ENCODE data around the gene ABHD16A.
A peak's percentile ranks its signal among the peaks of the same experiment; 100 is the strongest.

The ABHD16A gene

GRCh38 chr6:31660381-31661261 lies 42.5 kb downstream of the ABHD16A start, which contains the start of gene C6orf47:
TSS of gene C6orf47 (minus strand) at chr6:31660778. CDS start at chr6:31659947, 831 bp downstream.
- DNase-seq: peak; percentile 77

DNA sequence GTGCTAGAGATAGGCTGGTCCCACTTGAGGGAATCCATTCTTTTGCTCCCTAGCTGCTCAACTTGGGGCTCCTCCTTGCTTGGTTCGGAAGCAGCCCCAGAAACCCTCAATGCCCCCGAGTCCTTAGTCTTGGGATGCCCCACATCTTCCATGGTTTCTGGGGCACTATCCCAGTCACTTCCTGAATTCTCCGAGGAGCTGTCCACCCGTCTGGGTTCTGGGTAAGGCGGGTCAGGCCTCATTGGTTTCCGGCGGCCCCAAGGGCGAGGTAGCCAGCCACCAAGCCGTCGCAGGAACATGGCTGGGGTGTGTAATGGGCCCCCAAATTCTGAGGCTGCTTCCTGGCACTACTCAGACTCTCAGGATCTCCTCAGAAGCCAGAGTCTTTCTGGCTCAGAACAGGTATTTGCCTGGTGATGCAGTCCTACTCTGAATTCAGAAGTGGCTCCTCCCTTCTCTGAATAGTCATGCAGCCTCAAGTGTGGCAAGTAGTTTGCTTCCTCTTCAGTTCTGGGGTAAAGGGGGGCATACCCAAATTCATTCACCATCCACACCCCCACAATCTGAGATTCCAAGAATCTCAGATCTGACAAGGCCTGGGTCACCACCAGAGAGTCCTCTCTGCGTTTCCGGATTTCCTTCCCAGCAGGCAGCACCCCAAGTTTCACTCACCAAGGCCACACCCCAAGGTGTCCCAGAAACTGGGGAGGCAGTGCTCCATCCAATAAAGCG lies 43.3 kb downstream of the ABHD16A start:
- DNase-seq: no peak

DNA sequence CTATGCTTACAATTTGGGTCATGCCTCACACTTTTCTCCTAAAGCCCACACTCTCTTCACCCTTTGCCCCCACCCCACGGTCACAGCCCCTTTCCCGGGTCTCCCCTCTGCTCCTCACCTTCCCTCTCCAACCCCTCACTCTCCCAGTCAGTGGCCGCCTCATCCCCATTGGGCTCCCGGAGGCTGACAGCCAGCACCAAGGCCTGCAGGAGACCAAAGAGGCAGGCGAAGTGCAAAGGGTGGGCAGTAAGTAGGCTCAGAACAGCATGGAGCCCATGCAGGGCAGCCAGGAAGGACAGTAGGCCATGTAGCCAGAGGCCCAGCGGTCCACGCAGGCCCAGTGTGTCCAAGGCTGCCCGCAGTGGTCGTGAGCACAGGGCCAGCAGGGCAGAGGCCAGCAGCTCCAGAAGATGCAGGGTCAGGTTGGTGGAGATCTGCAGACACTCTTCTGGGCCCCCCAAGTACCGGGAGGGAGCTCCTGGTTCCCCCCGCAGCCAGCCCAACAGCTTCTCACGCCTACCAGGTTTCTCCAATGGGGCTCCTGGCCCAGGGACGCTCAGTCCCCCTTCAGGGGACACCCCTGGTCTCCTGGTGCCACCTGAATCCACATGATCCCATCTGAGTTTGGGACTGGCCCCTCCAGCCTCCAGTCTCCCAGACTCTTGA lies 44.0 kb downstream of the ABHD16A start:
- DNase-seq: no peak

DNA sequence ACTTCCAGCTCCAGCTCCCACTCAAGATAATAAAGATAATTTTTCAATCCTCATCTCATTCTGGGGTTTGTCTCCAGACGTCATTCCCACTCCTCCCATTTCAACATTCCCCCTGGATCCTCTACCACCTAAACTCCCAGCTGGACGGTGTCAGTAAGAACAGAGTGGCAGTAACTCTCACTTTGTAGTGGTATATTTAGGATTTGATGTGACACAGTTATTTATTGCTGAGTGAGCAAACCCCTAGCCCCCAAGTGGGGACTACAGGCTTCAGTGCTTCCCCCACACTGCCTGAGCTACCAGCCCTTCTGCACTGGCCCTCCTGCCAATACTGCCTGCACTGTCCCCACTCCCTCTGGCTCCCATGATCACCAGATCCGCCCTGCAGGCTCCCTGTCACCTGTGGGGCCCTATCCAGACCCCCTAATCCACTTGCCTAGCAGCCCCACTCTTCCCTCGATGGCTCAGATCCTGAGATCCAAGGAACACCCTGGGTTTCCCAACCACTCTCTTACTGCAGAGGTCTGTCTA lies 44.9 kb downstream of the ABHD16A start:
- no peak for DNase-seq

DNA sequence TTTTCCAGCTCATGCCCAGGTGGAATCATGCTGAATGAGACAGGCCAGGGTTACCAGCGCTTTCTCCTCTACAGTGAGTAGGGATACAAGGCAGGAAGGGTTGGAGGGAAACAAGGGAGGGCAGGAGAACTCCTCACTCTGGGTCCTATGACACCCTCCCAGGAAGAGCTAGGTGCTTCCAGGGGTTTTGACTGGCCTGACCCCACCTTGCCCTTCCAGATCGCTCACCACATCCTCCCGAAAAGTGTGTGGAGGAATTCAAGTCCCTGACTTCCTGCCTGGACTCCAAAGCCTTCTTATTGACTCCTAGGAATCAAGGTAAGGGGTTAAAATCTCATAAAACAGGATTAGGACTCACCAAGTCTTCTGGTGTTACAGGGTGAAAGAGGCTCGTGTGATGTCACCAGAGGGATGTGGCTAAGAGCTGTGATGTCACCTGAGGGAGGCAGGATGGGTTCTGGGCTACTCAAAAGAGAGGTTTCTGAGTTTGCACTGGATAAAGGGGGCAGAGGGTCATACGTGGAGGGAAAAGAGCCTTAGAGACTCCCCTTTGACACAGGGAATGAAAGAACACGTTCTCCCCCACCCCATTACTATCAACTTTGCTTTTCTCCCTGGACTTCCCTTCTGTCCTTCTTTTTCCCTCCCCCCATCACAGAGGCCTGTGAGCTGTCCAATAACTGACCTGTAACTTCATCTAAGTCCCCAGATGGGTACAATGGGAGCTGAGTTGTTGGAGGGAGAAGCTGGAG lies 45.5 kb downstream of the ABHD16A start:
- DNase-seq: peak; percentile 18

DNA sequence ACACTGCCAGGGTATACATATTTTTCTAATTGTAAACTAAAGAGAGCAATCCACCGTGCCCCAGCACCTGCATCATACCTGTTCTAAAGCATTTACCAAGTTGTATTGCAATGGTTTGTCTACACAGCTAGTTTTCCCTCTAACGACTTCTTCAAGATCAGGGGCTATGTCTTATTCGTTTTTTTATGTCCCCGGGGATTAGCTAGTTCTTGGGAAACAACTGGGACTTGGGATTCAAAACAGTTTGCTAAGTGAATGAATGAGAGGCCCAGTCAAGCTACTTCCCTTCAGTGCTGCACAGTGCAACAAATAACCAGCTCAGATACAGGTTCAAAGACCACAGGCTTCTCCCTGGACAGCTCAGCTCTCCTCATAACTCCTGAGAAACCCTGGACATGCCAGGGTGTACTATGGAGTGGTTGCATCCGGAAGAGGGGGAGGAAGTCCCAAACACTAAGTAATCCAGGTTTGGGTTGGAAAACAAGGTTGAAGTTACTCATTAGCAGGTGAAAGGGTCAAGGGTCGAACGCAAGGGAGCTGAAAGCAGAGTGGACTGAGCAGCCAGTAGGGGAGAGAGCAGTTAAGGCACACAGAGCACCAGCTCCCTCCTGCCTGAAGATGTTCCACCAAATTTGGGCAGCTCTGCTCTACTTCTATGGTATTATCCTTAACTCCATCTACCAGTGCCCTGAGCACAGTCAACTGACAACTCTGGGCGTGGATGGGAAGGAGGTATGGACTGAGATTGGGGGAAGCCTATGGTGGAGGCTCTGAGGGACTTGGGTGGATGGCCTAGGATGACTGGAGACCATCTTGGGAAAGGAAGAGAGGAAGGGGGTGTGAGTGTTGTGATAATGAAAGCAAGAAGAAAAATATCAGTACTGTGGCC lies 47.5 kb downstream of the ABHD16A start, which contains the start of gene APOM:
APOM (plus strand) TSS at position 546 of the 889 bp plus-strand sequence; CDS start at position 619, 73 bp downstream.
- no peak for DNase-seq

- DNase-seq: no peak
Observed at GRCh38 chr6:31654574-31655348, 48.4 kb downstream of the ABHD16A start.

GRCh38 chr6:31652925-31653724 lies 50.0 kb downstream of the ABHD16A start:
- DNase-seq: peak; percentile 88

DNA sequence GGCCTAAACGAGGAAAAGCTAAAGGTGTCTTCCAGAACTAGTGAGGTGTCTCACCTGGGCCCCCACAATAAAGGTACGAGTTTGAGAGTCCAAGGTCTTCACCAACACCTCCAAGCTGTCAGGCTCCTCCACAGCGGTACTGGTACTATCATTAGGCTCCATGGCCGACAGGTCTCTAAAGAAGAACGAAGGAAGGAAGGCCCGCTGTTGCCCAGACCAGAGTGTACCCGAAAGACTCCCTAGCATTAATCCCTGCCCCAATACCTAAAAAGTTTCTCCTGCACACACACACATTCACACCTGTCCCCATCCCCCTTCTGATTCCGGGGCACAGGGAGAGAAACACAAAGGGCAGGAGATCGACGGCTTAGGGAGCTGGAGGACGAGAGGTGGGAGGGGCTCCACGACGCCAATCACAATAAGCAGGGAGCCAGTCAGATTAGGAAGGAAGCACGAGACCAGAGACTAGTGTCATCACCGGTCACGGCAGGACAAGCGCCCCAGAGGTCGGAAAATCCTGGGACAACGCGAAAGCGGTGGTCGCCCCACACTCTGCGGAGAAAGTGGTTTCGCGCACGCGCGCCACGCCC lies 51.4 kb downstream of the ABHD16A start:
- no peak for DNase-seq

- no peak for DNase-seq
Observed at GRCh38 chr6:31645325-31645724, 57.8 kb downstream of the ABHD16A start.

GRCh38 chr6:31643818-31644454 lies 59.2 kb downstream of the ABHD16A start:
- no peak for DNase-seq

GRCh38 chr6:31642798-31643570 lies 60.1 kb downstream of the ABHD16A start:
- DNase-seq: no peak

DNA sequence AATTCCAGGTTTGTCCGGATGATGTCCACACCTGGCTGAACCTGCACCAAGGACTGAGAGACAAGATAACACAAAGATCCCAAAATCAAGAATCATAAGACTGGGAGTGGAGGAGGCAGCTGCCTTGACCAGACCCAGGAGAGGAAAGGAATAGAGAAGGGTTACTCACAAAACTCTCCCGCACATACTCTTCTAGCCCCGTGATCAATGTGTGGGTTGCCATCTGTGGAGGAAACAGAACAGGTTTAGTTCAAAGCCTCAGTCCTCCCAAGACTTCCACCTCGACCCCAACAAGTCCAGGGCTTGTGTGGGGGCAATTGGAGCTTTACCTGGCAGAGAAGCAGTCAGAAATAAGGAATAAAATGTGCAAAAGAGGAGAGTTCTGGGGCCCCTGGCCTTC lies 61.8 kb downstream of the ABHD16A start:
- DNase-seq: no peak

GRCh38 chr6:31640612-31641011 lies 62.5 kb downstream of the ABHD16A start:
- DNase-seq: no peak

DNA sequence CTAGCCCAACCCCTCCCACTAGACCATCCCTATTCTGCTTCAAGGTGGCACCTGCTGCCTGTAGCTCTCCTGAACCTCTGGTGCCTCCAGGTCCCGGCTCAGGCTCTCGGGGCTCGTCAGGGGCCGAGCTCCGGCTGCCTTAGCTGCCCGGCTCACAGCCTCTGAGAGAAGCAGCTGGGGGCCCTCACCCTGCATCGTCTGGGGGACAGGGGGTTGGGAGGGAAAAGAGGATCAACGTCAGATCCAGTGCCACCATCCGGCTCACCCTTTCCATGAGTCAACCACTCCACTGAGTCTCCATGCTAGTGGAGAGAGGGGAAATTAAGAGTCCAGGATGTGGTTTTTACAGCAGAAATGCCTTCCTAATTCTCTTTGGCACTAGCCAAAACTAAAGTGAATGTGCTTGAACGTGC lies 63.7 kb downstream of the ABHD16A start:
- DNase-seq: no peak

- DNase-seq: no peak
Observed at GRCh38 chr6:31639043-31639442, 64.1 kb downstream of the ABHD16A start.
